ENCODE measurements around the gene PKD2.
"Not testable (repeated sequence)": the region's sequence is repeated elsewhere in the genome, so short reads cannot be mapped to it uniquely, and the experiment has no call there.

PKD2 gene

DNA sequence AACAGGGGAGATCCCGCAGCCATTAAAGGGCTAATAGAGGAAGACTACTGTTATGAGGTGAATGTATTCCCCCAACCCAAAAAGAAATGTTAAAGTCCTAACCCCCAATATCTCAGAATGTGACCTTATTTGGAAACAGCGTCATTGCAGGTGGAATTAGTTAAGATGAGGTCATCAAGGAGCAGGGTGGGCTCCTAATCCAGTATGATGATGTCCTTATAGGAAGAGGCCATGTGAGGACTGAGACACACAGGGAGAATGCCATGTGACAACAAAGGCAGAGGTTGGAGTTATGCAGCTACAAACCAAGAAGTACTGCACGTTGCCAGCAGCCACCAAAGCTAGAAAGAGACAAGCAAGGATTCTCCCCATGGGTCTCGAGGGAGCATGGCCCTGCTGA is 17.7 kb upstream of the PKD2 start:
- DNase-seq = no peak

GRCh38 chr4:87995435-87995834 is 12.0 kb upstream of the PKD2 start:
- DNase-seq = no peak

- not testable (repeated sequence) for DNase-seq
Measured at GRCh38 chr4:87999191-87999691, 8.2 kb upstream of the PKD2 start.

DNA sequence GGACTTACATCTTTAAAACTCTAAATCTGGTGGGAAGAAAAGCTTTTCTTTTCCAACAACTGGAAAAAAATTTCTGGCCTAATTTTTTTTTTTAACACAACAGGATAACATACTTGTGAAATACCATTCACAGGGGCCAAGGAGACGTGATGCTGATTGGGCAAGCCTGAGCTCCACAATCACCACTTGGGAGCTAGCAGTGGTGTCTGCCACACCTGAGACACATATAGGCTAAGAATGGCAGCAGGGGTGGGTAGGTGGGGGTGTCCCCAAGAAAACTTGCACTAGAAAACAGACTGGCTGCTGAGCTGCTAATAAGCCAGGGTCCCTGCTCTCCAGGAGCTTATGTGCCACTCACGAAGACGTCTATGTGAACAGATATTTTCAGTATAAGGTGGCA is 5.6 kb upstream of the PKD2 start:
- no peak for DNase-seq

DNA sequence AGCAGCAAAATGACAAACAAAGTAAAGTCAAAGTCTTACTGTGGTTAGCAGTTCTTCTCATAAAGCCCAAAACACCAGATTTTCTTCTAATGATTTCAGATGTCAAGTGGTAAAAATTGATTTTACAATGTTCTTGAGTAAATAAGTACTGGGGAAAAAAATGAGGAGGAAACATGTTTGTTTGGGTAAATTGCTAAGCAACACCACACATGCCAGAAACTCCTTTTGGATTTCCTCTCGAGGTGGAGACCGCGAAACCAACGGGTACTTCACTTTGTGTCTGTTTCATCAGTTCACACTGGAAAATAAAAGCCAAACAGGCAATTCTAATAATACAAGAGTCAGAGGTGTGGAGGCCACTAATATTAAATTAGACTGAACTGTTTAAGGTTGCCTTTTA is 4.6 kb upstream of the PKD2 start:
- no peak for DNase-seq

GRCh38 chr4:88003261-88003660 is 4.2 kb upstream of the PKD2 start:
- DNase-seq = no peak

GRCh38 chr4:88005076-88005475 is 2.4 kb upstream of the PKD2 start:
- DNase-seq = no peak

DNA sequence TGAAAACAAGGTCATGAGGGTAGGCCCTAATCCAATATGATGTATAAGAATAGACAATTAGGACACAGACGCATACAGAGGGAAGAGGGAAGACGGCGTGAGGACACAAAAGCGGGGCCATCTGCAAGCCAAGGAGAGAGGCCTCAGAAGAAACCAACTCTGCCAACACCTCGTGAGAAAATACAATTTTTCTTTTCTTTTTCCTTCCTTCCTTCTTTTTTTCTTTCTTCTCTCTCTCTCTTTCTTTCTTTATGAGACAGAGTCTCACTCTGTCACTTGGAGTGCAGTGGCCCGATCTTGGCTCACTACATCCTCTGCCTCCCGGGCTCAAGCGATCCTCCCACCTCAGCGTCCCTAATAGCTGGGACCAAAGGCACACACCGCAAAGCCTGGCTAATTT is 1.5 kb upstream of the PKD2 start:
- DNase-seq = no peak

DNA sequence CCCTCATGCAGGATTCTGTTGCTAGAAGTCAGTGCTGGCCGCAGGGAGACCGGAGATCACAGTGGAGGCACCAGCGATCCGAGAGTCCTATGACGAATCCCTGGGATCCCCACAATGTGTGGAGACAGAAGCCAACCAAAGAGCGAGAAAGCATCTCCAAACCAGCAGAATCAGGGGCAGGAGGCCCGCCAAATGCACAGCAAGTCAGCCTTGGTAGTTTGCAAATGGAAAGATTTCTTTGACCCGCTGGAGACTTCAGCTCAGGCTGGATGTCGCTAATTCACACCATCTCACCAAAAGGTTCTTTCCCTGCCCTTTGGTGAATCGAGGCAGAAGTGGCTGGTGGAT is 505 bp upstream of the PKD2 start:
- DNase-seq = no peak

DNA sequence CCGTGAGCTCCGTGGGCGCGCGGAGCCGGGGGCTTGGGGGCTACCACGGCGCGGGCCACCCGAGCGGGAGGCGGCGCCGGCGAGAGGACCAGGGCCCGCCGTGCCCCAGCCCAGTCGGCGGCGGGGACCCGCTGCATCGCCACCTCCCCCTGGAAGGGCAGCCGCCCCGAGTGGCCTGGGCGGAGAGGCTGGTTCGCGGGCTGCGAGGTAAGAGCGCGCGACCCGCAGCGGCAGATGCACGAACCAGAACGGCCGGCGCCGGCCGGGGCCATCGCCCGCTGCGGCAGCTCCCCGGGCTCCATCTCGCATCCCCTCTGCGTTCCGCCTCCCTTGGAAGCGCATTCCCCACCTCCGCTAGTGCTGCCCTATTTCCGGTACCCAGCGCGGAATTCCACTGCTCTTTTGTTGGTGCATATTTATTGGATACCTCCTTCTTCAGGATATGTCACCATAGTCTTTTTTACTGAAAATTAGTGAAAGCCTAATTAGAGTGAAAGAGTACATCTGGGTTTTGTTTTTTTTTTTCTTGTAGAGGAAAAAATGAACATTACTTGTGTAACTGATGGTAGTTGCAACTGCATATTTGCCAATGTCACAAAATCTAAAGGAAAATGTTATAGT is 797 bp downstream of the PKD2 start:
- peak in 1 of 2 experiments; percentile 22 for DNase-seq

DNA sequence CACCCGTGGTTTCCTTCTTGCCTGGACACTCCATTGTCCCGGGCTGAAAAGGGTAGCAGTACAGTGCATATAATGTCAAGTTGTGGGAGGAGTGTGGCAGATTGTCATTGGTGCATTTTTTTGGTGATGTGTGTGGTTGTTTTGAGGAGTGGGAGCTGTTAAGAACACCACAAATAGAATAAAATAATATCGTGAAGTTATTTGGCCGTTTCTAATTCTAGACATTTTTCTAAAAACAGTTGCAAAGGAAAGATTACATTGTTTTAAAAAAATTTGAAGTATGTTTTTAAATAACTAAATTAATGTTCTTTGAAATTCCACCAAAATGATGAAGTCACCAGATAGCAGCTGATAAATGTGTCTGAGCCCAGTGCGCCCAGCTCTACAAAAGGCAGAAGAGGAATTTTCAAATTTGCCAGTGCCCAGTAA is 1.3 kb downstream of the PKD2 start:
- no peak for DNase-seq

GRCh38 chr4:88009871-88010270 is 2.4 kb downstream of the PKD2 start:
- no peak for DNase-seq

DNA sequence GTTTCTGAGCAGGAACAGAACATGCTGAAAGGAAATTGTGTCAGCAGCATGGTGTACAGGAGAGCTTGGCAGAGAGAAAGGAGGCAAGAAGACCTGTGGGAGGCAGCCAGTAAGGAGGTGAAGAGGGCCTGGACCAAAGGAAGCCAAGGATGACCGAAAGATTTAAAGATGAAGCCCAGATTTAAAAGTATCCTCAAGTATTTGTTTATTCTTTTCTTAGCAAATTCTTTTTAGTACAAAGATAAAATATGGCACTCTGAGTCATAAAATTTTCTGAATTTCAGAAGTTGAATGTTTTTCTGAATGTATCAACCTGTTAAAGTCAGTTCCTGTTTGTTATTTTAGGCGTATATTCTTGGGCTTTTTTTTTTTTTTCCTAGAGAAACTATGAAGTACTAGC is 3.5 kb downstream of the PKD2 start:
- no peak for DNase-seq

- no peak for DNase-seq
Measured at GRCh38 chr4:88012647-88013046, 5.2 kb downstream of the PKD2 start.

GRCh38 chr4:88014386-88014905 is 7.0 kb downstream of the PKD2 start:
- DNase-seq = no peak

GRCh38 chr4:88015659-88016295 is 8.3 kb downstream of the PKD2 start:
- DNase-seq = no peak

DNA sequence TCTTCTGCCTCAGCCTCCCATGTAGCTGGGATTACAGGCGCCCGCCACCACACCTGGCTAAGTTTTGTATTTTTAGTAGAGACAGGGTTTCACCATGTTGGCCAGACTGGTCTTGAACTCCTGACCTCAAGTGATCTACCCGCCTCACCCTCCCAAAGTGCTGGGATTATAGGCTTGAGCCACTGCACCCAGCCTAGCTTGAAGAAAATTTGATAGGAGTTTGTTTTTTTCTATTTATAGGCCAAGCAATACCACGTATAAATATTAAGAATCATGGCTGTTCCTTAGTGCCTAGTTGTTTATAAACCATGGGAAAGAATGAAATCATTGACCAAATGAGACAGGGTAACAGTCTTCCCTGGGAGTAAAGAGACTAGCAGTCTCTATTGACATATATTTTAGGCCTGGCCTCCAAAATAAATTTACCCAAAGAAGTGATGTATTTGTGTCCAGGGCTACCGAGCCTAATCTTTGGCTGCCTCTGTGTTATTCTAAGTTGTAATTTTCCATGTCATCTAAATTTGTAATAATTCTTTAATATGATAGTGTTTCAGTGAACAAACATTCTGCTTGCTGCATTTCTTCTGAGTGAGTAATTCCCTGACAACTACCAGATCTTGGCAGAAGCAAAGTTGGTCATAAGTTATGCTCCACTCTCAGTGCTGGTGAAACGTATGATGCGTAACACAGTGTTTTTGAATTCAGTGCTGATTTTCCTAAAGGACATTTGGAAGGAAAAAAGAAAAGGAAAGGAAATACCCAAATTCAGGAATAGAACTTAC is 10.3 kb downstream of the PKD2 start:
- no peak for DNase-seq

DNA sequence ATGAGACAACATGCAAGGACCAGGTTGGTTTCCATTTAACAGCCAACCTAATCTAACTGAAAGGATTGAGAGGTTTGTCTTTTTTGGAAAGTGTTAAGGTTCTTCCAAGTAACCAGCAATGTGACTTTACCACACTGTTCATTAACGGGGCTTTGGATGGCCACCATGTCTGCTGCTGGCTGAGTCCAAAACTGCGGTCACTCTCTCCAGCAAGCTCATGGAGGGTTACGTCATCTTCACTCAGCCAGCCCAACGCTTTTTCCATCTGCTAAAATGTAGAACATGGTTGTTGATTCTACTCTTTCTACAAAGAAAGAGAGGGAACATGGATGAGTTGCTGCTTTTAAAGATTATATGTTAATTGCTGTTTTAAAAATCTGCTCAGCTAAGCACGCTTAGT is 11.0 kb downstream of the PKD2 start:
- no peak for DNase-seq

DNA sequence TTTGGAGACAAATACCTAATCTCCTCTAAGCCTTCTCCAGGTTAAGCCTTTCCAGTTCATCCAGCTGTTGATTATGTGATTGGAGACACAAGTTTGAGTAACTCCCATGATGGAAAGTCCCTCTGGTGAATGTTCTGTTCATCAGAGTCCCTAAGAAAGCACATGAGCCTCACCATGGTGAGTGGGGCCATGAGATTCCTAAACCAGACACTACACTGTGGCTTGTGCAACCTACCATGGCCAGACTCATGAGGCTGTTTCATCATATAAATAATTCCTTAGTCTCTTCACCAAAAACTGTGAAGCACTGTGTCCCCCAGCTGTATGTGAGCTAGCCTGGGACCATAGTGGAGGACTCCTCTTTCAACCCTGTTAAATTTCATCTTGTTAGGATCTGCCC is 14.4 kb downstream of the PKD2 start:
- no peak for DNase-seq

DNA sequence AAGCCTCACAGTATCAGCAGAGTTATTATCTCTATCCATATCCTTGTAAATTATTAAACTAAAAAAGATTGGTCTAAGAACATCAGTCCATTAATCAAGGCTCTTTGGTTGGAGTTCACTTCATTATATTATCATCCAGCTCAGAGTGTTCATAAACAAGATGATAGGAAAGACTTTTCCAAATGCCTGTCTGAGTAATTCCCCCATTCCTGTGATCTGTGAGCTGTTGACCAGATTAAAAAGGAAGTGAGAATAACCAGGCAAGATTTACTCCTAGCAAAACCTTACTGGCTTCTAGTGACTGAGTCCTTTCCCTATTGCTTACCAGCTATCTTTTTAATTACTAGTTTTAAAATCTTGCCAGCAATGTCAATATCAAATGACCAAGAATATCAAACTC is 14.9 kb downstream of the PKD2 start:
- DNase-seq = no peak

- DNase-seq = not testable (repeated sequence)
Measured at GRCh38 chr4:88025868-88026661, 18.6 kb downstream of the PKD2 start.

DNA sequence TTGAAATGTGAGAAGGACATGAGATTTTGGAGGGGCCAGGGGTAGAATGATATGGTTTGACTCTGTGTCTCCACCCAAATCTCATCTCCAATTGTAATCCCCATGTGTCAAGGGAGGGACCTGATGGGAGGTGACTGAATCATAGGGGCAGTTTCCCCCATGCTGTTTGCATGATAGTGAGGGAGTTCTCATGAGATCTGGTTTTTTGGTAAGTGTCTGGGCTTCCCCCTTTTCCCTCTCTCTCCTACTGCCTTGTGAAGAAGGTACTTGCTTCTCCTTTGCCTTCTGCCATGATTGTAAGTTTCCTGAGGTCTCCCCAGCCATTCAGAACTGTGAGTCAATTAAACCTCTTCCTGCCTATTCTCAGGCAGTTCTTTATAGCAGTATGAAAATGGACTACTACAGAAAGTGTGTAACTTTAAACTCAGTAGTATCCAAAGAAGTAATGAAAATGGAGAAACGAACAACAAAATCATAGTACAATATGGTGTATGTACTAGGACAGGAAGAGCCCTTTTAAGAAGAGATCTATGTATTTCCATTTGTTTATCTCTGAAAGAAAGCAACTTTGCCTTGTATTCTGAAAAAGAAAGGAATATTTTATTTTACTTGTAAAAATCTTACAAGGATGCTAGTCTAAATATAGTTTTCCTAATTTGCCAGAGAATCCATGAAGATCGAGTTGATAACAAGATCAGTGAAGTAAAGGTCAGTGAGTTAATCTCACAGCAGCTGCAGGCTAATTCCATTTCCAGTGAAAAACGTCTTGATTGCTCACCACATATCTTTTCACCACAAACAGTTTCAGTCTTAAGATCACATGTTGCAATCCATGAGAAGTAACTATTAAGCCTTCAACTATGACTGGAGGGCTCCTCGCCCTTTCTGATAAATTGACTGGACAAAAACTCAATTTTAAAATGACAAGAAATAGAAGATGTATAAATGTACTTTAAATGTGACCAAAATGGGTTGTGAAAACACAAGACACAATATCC is 20.5 kb downstream of the PKD2 start:
- DNase-seq = no peak

Data from NCI-H524 (cell line).